Posterior vena cava (tissue), 2 donors: Measurements from ENCODE around the gene SNU13. TPM values are rescaled to one million over a fixed set of nuclear protein-coding genes. Genes with fewer than 3 reads are reported as not detected.
A peak's percentile ranks its signal among the peaks of the same experiment; 100 is the strongest.
"Not testable (repeated sequence)": the region's sequence is repeated elsewhere in the genome, so short reads cannot be mapped to it uniquely, and the experiment has no call there.

Experiments used
- DNase-seq: peaks from one replicate; pipeline ENCODE4 v3.0.0-alpha.2; 2020; ENCODE audit warnings: low spot score
- intact Hi-C, 2 donors: fragments of 100-400 bp; cut with DNase I; formaldehyde crosslinking; loops; one replicate each; pipeline versions ENCODE4 v1.14.1 to v1.14.2; 2022 to 2023
- total RNA-seq, 2 donors: library from RNA; stranded (reverse); fragmentation: NEBNext Ultra II Directional; extraction: Animal tissue kit (Norgen Biotek cat#: 25700); gene quantifications; one replicate each; pipeline ENCODE4 v1.2.1, GENCODE V29; 2021
- donor health status: DM: yes; HTN: yes; CAD: no.
- donor health status: DM: yes; HTN: yes; CAD: no.

Gene SNU13
- total RNA-seq, 2 donors from 2014 or later: 86.2 to 103 TPM

DNA sequence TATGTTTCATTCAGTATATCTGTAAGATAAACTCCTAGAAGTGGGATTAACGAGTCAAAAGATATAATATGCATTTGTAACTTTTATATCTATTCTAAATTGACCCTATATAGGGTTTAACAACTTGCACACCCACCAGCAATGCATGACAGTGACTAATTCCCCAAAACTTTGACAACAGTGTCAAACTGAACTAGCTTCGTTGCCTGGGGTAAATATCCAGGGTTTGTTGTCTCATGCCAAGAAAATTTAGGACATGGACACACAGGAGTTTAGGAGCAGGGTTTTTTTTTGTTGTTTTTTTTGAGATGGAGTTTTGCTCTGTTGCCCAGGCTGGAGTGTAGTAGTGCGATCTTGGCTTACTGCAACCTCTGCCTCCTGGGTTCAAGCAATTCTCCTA, 5.1 kb downstream of the SNU13 start:
- intact Hi-C loops: no loop called here
- no peak for DNase-seq

DNA sequence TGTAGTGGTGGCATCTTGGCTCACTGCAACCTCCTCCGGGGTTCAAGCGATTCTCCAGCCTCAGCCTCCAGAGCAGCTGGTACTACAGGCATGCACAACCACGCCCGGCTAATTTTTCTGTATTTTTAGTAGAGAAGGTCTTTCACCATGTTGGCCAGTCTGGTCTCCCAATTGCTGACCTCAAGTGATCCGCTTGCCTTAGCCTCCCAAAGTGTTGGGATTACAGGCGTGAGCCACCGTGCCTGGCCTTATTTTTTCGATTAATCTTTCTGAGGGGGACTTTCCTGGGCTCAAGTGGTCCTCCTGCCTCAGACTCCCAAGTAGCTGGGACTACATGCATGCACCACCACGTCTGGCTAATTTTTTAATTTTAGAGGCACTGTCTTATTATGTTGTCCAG, 5.6 kb downstream of the SNU13 start:
- intact Hi-C loops: no loop called here
- DNase-seq: no peak

DNA sequence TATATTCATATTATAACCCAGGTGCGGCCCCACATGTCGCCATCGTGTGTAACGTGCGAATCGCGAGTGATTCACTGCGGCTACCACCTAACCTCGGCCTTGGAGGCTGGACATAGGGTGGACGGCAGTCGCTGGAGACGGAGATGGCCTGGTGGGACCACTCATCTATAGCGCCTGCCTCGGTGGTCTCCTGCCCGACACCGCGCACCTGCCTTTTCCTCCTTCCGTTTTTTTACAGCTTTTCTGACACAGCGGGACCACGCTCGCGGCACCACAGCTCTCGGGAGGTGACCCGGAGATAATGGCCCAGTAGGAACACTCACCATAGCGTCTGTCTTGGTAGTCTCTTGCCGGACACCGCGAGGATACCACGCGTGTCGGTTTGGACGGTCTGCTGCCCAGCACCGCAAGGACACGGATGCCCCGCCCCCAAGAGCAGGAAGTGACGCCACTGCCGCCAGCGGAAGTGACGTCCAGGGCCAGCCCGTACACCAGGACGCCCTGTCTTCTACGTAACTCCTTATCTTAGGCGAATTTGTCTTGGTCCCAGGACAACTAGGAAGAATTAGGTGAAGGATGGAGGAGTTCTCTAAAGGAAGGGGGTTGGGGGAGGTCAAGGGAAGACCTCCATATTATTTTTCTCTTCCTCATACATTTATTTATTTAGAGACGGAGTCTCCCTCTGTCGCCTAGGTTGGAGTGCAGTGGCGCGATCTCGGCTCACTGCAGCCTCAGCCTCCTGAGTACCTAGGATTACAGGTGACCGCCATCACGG, 6.4 kb downstream of the SNU13 start:
- intact Hi-C loops: no loop called here
- peak; percentile 95 for DNase-seq

DNA sequence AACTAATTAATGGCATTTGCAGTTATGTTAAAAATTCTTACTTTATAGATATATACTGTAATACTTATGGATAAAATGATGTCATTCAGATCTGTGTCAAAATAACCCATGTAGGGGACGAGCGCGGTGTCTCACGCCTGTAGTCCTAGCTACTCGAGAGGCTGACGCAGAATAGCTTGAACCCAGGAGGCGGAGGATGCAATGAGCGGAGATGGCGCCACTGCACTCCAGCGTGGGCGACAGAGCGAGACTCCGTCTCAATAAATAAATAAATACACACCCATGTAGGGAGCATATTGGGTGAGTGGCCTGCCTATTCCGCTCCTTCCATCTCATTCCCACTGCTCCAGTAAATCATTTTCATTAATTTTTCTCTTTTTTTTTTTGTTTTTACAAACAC, 7.1 kb downstream of the SNU13 start:
- DNase-seq: peak; percentile 56
- intact Hi-C loops: no loop called here

DNA sequence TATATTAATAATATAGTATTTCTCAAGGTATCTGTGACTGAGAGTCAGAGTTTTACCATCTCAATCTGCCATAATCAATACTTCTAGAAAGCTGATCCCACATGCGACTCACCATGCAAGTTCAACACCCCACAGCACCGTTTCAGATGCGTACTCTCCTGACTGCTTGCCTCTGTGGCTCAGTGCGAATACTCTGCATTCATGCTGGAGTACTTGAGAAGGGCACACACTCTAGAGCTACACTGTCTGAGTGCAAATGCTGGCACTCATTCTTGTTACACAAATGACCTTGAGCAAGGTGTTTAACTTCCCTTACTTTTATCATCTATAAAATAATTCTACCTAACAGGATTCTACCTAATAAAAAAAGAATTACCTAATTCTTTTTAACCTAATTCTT, 12.5 kb downstream of the SNU13 start:
- intact Hi-C loops: no loop called here
- no peak for DNase-seq

DNA sequence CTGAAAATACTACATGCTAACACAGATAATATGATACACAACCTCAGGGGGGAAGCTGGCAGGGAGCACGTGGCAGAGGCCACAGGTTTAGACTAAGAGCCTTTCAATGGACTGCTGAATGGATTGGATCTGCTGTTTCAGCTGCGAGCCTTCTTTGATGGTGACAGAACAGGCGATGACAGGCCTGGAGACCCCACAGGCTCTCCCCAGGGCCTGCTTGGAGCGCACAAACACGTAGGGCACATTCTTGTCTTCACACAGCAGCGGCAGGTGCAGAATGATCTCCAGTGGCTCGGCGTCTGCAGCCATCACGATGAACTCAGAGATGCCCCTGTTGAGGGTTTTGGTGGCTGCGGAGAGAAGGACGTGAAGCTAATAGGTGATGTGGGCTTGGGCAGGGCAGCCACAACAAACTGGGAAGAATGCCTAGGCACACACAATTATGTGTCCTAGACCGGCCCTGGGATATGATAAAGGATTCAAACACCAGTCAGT, 13.8 kb downstream of the SNU13 start:
- intact Hi-C loops: no loop called here
- DNase-seq: no peak

DNA sequence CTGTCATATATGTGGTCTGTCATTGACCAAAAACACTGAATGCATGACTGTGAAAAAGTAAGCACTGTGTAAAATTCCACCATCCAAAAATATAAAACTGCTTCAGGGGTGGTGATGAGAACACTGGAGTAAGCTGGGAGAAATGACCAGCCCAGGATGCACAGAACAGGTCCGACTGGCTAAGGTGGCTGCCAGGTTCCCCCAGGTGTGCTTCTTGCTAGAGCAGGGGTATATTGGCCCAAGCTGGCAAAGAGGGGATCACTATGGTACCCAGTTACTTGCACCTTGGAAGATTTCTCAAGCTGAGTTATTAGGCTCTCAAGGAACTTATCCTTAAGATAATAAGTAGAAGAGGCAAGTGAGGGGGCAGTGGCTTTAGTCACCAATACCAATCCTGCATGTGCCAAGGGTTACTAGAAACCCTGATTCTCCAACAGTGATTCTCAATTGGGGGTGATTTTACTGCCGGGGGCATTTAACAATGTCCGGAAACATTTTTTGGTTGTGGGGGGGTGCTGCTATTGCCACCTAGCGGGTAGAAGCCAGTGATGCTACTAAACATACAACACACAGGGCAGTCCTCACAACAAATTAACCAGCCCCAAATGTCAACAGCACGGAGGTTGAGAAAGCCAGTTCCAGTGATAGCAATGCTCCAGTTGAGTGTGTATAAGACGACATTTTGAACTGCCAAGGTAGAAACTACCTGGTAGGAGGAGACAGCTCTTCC, 15.7 kb downstream of the SNU13 start:
- intact Hi-C loops: no loop called here
- no peak for DNase-seq

DNA sequence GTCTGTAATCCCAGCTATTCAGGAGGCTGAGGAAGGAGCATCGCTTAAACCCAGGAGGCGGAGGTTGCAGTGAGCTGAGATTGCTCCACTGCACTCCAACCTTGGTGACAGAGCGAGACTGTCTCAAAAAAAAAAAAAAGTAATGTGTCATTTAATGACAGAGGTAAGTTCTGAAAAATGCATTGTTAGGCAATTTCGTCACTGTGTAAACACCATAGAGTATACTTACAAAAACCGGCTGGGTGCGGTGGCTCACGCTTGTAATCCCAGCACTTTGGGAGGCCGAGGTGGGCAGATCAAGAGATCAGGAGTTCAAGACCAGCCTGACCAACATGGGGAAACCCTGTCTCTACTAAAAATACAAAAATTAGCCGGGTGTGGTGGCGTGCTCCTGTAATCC, 16.6 kb downstream of the SNU13 start:
- DNase-seq, intact Hi-C loops: not testable (repeated sequence)

DNA sequence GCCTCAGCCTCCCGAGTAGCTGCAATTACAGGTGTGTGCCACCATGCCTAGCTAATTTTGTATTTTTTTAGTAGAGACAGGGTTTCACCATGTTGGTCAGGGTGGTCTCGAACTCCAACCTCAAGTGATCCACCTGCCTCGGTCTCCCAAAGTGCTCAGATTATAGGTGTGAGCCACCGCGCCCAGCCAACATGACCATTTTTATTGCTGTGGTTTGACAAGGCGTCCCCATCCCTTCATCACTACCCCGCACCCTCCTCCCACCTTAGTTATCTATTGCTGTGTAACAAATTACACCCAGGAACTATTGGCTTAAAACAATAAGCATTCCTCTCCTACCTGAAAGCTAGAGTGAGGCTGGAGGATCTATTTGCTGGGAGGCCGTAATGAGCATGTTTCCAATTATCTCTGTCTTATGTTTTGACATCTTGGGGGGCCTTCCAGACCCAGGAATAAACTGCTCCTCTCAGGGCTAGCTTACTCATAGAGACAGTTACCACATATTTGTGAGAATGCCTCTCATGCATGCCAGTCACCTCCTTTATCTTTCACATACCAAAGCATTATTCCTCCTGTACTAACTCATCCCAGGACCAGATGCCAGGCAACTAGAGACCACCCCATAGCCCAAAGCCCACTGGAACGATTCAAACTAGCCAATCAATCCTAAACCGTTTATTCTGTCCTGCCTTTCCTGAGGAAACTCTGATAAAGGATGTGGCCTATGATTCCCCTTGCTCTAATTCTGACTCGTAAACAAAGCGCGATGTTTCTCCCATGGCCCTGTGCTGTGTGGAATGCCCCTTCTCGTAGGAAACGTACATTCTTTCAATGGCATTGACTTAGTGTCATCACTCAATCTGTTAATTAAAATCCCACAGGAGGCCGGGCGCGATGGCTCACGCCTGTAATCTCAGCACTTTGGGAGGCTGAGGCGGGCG, 19.4 kb downstream of the SNU13 start:
- no peak for DNase-seq
- intact Hi-C loops: no loop called here

DNA sequence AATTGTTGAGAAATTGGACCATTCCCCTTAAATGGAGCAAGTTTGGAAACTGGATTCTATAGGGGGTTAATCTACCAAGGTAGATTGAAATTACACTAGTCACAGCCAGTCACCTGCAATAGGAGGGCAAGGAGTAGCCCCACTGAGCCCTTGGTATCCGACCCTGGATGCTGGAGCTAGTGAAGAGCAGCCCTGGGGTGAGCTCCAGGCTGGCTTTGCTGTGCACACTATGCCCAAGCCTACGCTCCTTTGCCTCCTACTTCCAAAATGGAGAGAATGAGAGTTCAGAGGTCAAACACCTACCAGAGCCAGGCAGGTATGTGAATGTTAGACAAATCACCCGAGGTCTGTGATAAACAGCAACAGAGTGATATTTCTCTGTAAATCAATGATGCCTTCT, 23.7 kb downstream of the SNU13 start:
- intact Hi-C loops: no loop called here
- DNase-seq: no peak

DNA sequence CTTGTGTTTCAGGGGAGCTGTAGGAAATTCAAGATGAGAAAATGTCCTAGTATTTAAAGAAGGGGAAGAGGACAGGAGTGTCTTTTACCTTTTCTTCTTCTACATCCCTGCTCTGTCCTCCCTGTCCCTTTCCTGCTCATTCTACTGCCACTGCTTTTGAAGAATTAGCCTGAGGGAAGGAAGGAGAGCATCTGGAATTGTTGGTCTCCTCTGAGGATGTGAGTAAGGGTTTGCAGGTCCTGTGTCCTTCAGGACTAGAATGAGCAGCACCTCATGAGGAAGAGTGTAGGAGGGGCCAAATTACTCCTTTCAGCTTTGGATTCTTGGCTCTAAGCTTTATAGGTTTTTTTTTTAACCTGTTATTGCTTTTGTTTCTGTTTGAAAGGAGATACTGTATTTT, 24.2 kb downstream of the SNU13 start:
- no peak for DNase-seq
- intact Hi-C loops: no loop called here

DNA sequence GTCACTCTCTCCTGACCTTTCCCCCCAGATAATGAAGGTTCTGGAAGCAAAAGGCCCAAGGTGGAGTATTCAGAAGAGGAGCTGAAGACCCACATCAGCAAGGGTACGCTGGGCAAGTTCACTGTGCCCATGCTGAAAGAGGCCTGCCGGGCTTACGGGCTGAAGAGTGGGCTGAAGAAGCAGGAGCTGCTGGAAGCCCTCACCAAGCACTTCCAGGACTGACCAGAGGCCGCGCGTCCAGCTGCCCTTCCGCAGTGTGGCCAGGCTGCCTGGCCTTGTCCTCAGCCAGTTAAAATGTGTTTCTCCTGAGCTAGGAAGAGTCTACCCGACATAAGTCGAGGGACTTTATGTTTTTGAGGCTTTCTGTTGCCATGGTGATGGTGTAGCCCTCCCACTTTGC, 25.1 kb downstream of the SNU13 start:
- intact Hi-C loops, DNase-seq: not testable (repeated sequence)

DNA sequence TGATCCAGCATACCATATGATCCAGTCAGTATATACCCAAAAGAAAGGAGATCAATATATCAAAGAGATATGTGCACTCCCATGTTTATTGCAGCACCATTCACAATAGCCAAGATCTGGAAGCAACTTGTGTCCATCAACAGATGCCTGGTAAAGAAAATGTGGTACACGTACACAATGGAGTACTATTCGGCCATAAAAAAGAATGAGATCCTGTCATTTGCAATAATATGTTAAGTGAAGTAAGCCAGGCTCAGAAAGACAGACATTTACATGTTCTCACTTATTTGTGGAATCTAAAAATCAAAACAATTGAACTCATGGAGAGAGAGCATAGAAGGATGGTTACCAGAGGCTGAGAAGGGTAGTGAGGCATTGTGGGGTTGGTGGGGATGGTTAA, 27.0 kb downstream of the SNU13 start:
- intact Hi-C loops: no loop called here
- no peak for DNase-seq

DNA sequence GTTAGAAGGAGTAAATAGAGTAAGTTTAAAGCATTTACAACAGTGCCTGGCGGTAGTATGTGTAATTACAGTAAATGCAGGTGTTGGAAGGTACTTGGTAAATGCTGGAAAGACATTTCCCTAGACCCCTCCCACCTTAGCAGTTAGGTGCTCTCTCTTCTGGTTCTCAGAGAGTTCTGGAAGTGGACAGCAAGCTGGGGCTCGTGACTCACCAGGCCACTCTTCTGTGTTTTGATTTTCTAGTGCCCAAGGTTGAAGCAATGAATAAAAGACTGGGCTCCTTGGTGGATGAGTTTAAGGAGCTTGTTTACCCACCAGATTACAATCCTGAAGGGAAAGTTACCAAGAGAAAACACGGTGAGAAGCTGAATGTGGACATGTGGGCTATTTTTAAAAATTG, 27.6 kb downstream of the SNU13 start:
- intact Hi-C loops: no loop called here

DNA sequence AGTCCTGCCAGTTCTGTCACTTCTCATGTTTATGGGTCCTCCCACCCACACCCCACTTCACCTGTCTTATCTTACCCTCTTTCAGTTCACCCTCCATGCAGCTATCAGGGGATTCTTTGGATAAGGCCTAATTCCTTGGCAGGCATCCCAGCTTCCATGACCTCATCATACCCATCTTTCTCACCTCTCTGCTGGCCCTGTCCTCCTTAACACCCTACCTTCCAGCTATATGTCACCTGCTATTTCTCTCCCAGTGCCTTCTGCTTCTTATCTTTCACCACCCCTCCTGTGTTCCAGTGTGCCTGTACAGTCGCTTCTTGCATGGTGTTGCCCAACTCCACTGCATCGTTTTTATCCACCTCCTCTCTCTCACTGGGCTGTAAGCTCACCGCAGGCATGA, 28.3 kb downstream of the SNU13 start:
- no peak for DNase-seq
- intact Hi-C loops: no loop called here

More for the DNA sequence above, 27.6 kb downstream of the SNU13 start:
- DNase-seq: no peak

DNA sequence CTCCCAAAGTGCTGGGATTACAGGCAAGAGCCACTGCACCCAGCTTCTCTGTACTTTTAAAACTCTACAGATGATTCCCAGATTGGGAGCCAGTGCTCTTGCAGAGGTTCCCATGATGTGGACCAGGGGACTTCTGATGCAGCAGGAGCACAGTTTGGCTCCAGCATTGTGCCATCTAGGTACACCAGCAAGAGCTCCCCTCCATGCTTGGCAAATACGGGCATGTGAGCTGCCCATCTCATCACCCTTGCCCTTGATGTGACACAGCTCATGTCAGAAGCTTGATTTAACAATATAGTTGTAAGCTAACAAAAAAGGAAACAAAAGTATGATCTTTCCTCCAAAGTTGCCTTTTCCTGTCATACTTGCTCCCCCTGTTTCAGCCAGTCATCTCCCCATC, 28.7 kb downstream of the SNU13 start:
- intact Hi-C loops: no loop called here
- no peak for DNase-seq

DNA sequence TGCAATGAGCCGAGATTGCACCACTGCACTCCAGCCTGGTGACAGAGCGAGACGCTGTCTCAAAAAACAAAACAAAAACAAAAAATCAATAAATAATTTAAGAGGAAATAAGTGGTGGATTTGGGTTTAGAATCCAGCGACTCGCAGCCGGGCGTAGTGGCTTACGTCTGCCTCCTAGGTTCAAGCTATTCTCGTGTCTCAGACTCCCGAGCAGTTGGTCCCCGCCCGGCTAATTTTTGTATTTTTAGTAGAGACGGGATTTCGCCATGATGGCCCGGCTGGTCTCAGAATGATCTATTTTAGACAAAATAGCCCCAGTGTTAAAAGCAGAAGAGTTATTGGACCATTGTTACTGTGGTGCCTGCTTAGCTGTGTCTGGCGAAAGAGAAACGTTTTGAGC, 29.8 kb downstream of the SNU13 start:
- intact Hi-C loops: no loop called here
- no peak for DNase-seq

DNA sequence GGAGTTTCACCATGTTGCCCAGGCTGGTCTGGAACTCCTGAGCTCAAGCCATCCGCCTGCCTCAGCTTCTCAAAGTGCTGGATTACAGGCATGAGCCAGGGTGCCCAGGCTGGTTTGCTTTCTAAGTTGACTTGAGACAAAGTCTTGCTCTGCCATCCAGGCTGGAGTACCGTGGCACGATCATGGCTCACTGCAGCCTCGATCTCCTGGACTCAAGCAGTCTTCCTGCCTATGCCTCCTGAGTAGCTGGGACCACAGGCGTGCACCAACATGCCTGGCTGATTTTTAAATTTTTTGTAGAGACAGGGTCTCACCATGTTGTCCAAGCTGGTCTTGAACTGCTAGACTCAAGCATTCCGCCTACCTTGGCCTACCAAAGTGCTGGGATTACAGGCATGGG, 31.0 kb downstream of the SNU13 start:
- no peak for DNase-seq
- intact Hi-C loops: no loop called here

DNA sequence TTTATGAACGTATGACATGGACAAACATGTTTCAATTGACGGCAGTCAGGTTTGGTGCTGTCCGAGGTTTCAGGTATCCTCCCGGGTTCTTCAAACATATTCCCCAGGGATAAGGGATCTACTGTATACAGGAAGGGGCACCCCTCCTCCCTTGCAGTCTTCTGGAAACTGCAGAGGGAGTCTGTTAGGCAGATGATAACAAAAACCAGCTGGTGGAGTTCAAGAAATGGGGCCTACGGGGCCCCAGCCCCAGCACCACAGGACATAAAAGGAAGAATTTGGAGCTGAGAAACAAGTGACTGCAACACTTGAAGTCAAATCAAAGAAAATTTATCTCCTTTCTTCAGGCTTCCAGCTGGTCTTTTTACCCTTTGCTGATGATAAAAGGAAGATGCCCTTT, 32.1 kb downstream of the SNU13 start:
- intact Hi-C loops: no loop called here
- no peak for DNase-seq

DNA sequence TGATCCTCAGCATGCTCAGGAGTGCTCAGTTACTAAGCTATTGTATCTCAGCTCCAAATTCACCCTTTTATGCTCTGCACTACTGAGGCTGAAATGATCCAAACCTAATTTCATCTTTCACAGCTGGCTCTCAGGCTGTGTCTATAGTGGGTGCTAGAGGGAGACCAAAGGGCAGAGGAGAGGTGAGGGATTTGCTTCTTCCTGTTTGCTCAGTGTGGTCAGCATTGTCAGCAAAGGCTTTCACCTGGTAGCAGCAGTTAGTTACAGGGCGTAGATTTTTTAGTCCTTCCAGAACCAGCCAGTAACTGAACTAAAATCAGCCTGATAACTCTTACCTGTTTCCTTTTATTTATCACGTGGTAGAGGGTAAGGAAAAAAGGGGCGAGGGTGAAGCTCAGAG, 34.3 kb downstream of the SNU13 start:
- intact Hi-C loops: no loop called here

More for the DNA sequence above, 34.3 kb downstream of the SNU13 start:
- DNase-seq: no peak
